Stomach (tissue), 9 donors: Measurements from ENCODE around the gene RNF166. TPM values are rescaled to one million over a fixed set of nuclear protein-coding genes. Genes with fewer than 3 reads are reported as not detected.

Experiments
- DNase-seq, 2 donors: peaks; one replicate each; pipeline versions ENCODE4 v3.0.0 to v3.0.0-alpha.2; 2013 to 2019
- H3K27ac ChIP-seq, 5 donors: fragments of 200-600 bp in 4 of 5; sonication (generic) in 4 of 5; one replicate each; pipeline ENCODE4 v1.5.1; 2013 to 2019; ENCODE audit warnings: mild to moderate bottlenecking in 1 of 5, moderate library complexity in 1 of 5
- H3K27me3 ChIP-seq, 3 donors: fragments of 200-600 bp; sonication (generic); one replicate each; pipeline ENCODE4 v1.5.1; 2017 to 2019; ENCODE audit warnings: mixed run types in 1 of 3
- H3K36me3 ChIP-seq, 4 donors: fragments of 200-600 bp; sonication (generic); 1 replicate in 3 of 4; 2 replicates in 1 of 4; pipeline ENCODE4 v1.5.1; 2016 to 2019
- H3K4me1 ChIP-seq, 4 donors: fragments of 200-600 bp; sonication (generic); one replicate each; pipeline ENCODE4 v1.5.1; 2016 to 2019
- H3K4me3 ChIP-seq, 4 donors: fragments of 200-600 bp; sonication (generic) in 3 of 4; one replicate each; pipeline ENCODE4 v1.5.1; 2016 to 2019; ENCODE audit warnings: mild to moderate bottlenecking in 1 of 4
- H3K9me3 ChIP-seq, 4 donors: fragments of 200-600 bp; sonication (generic); one replicate each; pipeline ENCODE4 v1.5.1; 2016 to 2019
- CTCF ChIP-seq, 7 experiments: fragments of 450-650 bp in 4 of 7; fragments of 200-600 bp in 3 of 7; sonication (generic) in 3 of 7; IDR thresholded peaks; one replicate each; pipeline ENCODE4 v1.5.1; 2016 to 2019; ENCODE audit warnings: antibody characterized with exemption in 7 of 7, control low read depth in 2 of 7, mild to moderate bottlenecking in 1 of 7
- EP300 ChIP-seq: sonication (generic); formaldehyde crosslinking; IDR thresholded peaks from one replicate; pipeline ENCODE4 v1.6.1; 2017; ENCODE audit warnings: antibody characterized with exemption
- POLR2A ChIP-seq, 4 donors: fragments of 450-650 bp; IDR thresholded peaks; one replicate each; pipeline ENCODE4 v1.6.1; 2016; ENCODE audit warnings: antibody characterized with exemption in 4 of 4, control low read depth in 2 of 4, mild to moderate bottlenecking in 1 of 4, moderate library complexity in 1 of 4
- POLR2AphosphoS5 ChIP-seq, 3 donors: sonication (generic); formaldehyde crosslinking; IDR thresholded peaks; one replicate each; pipeline ENCODE4 v1.6.1; 2016; ENCODE audit warnings: antibody characterized with exemption in 3 of 3
- WGBS, 5 donors: extraction: QIAGEN DNeasy Blood & Tissue Kit in 3 of 5; methylation state at CpG; one replicate each; pipeline versions ENCODE4 v1.1.5 to v1.1.7; 2013 to 2018; 5-methylcytosine and 5-hydroxymethylcytosine counted together
- intact Hi-C: fragments of 100-400 bp; cut with DNase I; formaldehyde crosslinking; loops from one replicate; pipeline ENCODE4 v1.15.1; 2023; ENCODE audit warnings: low total_unique reads
- polyA plus RNA-seq, 3 donors: library from polyadenylated mRNA; stranded (reverse); fragments of 200-250 nt; gene quantifications; one replicate each; pipeline ENCODE4 v1.2.3, GENCODE V29; 2013
- total RNA-seq, 5 donors: library from RNA; depleted of rRNA; stranded (reverse); fragments of >200 nt; gene quantifications; one replicate each; pipeline versions ENCODE4 v1.1.0 to v1.2.3, GENCODE V29; 2014 to 2016
- donor health status: healthy with polysubstance abuse.
- donor health status: Bipolar disorder and iron deficiency.
- donor health status: healthy.

The RNF166 gene
- total and polyA plus RNA-seq, 8 donors: 8.8 to 31.9 (median 13.9) TPM

GRCh38 chr16:88695218-88695617 lies 11.0 kb downstream of the RNF166 start:
- H3K36me3 ChIP-seq: peaks cover 26 to 53% (median 45%) of the 10 kb centered on the region in 4 donors
- no peaks in the 10 kb centered on the region for H3K9me3 ChIP-seq
- 65 to 87% (median 71%) methylated on average over 2 to 15 of the region's 15 CpGs for WGBS, 5 donors
- no peak overlapping the region for H3K27ac ChIP-seq
- peaks cover 0 to 26% (median 10%) of the 10 kb centered on the region in 4 donors for H3K4me1 ChIP-seq
- peaks cover 0 to 24% (median 0%) of the 10 kb centered on the region in 3 donors for H3K27me3 ChIP-seq
- no peak overlapping the region for H3K4me3 ChIP-seq
- intact Hi-C loops: no loop called here
- TF ChIP-seq EP300 (no peak), POLR2A (IDR thresholded peaks at IDR 0.05) (no peak), CTCF (IDR thresholded peaks at IDR 0.05) (no peak), POLR2AphosphoS5 (IDR thresholded peaks at IDR 0.05) (no peak)
- DNase-seq: no peak

GRCh38 chr16:88694221-88695087 lies 11.8 kb downstream of the RNF166 start:
- no peaks in the 10 kb centered on the region for H3K9me3 ChIP-seq
- TF ChIP-seq EP300 (no peak), POLR2AphosphoS5 (IDR thresholded peaks at IDR 0.05) (no peak), CTCF (IDR thresholded peaks at IDR 0.05) (no peak), POLR2A (IDR thresholded peaks at IDR 0.05) (no peak)
- intact Hi-C loops: no loop called here
- peaks cover 0 to 31% (median 0%) of the 10 kb centered on the region in 3 donors for H3K27me3 ChIP-seq
- peaks cover 0 to 19% (median 9%) of the 10 kb centered on the region in 4 donors for H3K4me1 ChIP-seq
- WGBS, 5 donors: 81 to 92% (median 89%) methylated on average over 24 to 37 of the region's 37 CpGs
- peaks cover 23 to 45% (median 37%) of the 10 kb centered on the region in 4 donors for H3K36me3 ChIP-seq
- DNase-seq: no peak
- H3K27ac ChIP-seq: no peak overlapping the region
- H3K4me3 ChIP-seq: no peak overlapping the region

GRCh38 chr16:88693420-88694177 lies 12.6 kb downstream of the RNF166 start:
- intact Hi-C loops: no loop called here

More at GRCh38 chr16:88693420-88694177, 12.6 kb downstream of the RNF166 start:
- peaks cover 21 to 37% (median 29%) of the 10 kb centered on the region in 4 donors for H3K36me3 ChIP-seq
- no peak overlapping the region for H3K27ac ChIP-seq
- H3K27me3 ChIP-seq: peaks cover under 1 to 40% (median 1%) of the 10 kb centered on the region in 3 donors
- no peak for TF ChIP-seq POLR2A (IDR thresholded peaks at IDR 0.05)
- TF ChIP-seq CTCF (IDR thresholded peaks at IDR 0.05): no peak
- TF ChIP-seq EP300: no peak
- no peak for TF ChIP-seq POLR2AphosphoS5 (IDR thresholded peaks at IDR 0.05)
- DNase-seq: no peak
- 80 to 86% (median 82%) methylated on average over 19 to 39 of the region's 39 CpGs for WGBS, 5 donors
- peaks cover 0 to 18% (median 9%) of the 10 kb centered on the region in 4 donors for H3K4me1 ChIP-seq
- H3K9me3 ChIP-seq: no peaks in the 10 kb centered on the region
- no peak overlapping the region for H3K4me3 ChIP-seq
